Epithelial cell of proximal tubule (primary cell): ENCODE results near the gene KDM1B. TPM values are rescaled to one million over a fixed set of nuclear protein-coding genes. Genes with fewer than 3 reads are reported as not detected.

ENCODE experiments used
- DNase-seq: peaks from one replicate; pipeline ENCODE4 v3.0.0-alpha.2; 2011; ENCODE audit warnings: low read depth
- H3K4me3 ChIP-seq: 2 replicates; pipeline ENCODE4 v1.5.1; 2011; ENCODE audit warnings: low read depth, mild to moderate bottlenecking, low read length
- total RNA-seq: library from RNA; depleted of rRNA; stranded (reverse); fragments of >200 nt; gene quantifications from 2 replicates; pipeline ENCODE4 v1.2.3, GENCODE V29; 2015
- TF ChIP-seq, protein P1 (sequence below): conservative IDR thresholded peaks from 2 replicates; pipeline ENCODE4 v1.5.1; 2012; ENCODE audit warnings: low read depth, mild to moderate bottlenecking, low read length

KDM1B gene
- total RNA-seq, 1 donor from 2014 or later, result 15.7 TPM

GRCh38 chr6:18246205-18246604, 91.0 kb downstream of the KDM1B start:
- no peak overlapping the region for H3K4me3 ChIP-seq
- TF ChIP-seq, protein P1, sequence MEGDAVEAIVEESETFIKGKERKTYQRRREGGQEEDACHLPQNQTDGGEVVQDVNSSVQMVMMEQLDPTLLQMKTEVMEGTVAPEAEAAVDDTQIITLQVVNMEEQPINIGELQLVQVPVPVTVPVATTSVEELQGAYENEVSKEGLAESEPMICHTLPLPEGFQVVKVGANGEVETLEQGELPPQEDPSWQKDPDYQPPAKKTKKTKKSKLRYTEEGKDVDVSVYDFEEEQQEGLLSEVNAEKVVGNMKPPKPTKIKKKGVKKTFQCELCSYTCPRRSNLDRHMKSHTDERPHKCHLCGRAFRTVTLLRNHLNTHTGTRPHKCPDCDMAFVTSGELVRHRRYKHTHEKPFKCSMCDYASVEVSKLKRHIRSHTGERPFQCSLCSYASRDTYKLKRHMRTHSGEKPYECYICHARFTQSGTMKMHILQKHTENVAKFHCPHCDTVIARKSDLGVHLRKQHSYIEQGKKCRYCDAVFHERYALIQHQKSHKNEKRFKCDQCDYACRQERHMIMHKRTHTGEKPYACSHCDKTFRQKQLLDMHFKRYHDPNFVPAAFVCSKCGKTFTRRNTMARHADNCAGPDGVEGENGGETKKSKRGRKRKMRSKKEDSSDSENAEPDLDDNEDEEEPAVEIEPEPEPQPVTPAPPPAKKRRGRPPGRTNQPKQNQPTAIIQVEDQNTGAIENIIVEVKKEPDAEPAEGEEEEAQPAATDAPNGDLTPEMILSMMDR, result no peak
- DNase-seq, result no peak

GRCh38 chr6:18247002-18247401, 91.8 kb downstream of the KDM1B start:
- TF ChIP-seq, protein P1, result no peak
- H3K4me3 ChIP-seq, result no peak overlapping the region
- DNase-seq, result no peak

GRCh38 chr6:18248698-18249097, 93.5 kb downstream of the KDM1B start:
- TF ChIP-seq, protein P1, result no peak
- DNase-seq, result no peak
- no peak overlapping the region for H3K4me3 ChIP-seq

DNA sequence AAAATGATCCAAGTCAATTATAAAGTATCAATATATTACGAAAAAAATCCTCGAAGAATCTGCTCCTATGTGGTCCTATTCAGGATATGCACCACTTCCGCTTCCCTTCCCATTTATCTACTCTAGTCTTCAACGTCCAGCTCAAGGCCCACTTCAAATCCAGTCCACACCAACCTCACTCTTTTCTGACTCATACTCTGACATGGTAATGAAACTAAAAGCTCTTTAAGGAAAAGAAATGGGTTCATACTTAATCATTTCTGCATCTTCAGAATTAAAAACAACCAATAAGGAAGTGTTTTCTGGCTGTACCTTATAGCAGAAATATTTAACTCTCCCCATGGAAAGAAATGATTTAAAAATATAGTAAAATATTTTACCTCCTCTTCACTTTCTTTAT, 94.0 kb downstream of the KDM1B start:
- no peak overlapping the region for H3K4me3 ChIP-seq
- TF ChIP-seq, protein P1, result no peak
- DNase-seq, result no peak

GRCh38 chr6:18253635-18254034, 98.4 kb downstream of the KDM1B start:
- DNase-seq, result no peak
- TF ChIP-seq, protein P1, result no peak

GRCh38 chr6:18254793-18255192, 99.6 kb downstream of the KDM1B start:
- H3K4me3 ChIP-seq, result no peak overlapping the region
- TF ChIP-seq, protein P1, result no peak

More at GRCh38 chr6:18253635-18254034, 98.4 kb downstream of the KDM1B start:
- H3K4me3 ChIP-seq, result no peak overlapping the region

GRCh38 chr6:18259675-18260447, 104.6 kb downstream of the KDM1B start:
- no peak overlapping the region for H3K4me3 ChIP-seq
- TF ChIP-seq, protein P1, result no peak
- no peak for DNase-seq

More at GRCh38 chr6:18254793-18255192, 99.6 kb downstream of the KDM1B start:
- DNase-seq, result no peak
